ENCODE results near the gene UMOD.

Gene UMOD

DNA sequence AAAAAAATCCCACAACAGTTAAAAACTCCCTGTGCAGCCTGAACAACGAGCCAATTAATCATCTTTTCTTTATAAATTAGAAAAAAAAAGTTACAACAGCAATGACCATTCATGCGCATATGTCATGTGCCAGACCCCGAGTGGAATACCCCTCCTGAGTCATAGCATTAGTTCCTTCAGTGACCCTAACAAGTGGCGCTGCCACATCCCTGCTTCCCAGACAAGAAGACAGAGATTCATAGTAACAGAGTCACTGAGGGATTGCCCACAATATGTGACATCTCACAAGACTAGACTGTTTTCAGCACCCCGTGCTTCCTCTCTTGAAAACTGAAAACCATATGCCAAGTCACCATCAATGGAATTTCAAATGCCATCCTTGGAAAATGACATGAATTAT lies 7.9 kb downstream of the UMOD start:
- Histone ChIP-seq H3K4me1 (ENCODE audit: insufficient read depth, low read length, severe bottlenecking) (no peaks in the 10 kb centered on the region), H3K4me3 (ENCODE audit: low read depth, low read length, poor library complexity, severe bottlenecking) (no peak overlapping the region), H3K79me2 (ENCODE audit: insufficient read depth, low read length) (no peaks in the 10 kb centered on the region), H3K27ac (ENCODE audit: low read depth, low read length, poor library complexity, severe bottlenecking) (no peak overlapping the region), H3F3A (ENCODE audit: insufficient read depth, low read length) (no peaks in the 10 kb centered on the region), H3K27me3 (ENCODE audit: insufficient read depth, low read length) (no peaks in the 10 kb centered on the region), H3K9me2 (ENCODE audit: low read depth, low read length) (no peaks in the 10 kb centered on the region), H3K36me3 (ENCODE audit: insufficient read depth, low read length) (no peaks in the 10 kb centered on the region), H3K9ac (ENCODE audit: low read length) (no peak overlapping the region), H4K20me1 (ENCODE audit: insufficient read depth, low read length) (no peaks in the 10 kb centered on the region), H3K9me3 (ENCODE audit: low read length) (no peaks in the 10 kb centered on the region), H3K4me2 (ENCODE audit: low read length) (no peak overlapping the region), H2AFZ (ENCODE audit: low read length) (no peak overlapping the region)
- TF ChIP-seq CTCF (IDR thresholded peaks at IDR 0.05; ENCODE audit: low read length), result no peak

DNA sequence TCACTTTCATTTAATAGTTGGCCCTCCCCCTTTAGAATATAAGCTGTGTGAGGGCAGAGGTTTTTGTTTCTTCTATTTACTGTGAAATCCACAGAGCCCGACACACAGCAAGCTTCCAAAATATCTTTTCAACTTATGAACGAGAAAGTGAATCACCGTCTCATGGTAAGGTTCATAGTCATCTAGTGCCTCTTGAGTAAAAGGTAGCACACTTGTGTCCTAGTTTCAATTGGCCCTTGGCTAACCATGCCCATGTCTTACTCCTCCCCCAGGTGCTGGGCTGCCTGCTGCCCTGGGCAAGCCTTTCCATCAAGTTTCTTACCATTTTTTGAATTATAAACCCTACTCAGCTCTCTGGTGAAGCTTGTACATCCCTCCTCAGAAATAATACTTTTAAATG lies 12.8 kb downstream of the UMOD start:
- no peaks in the 10 kb centered on the region for H3K36me3 ChIP-seq (ENCODE audit: insufficient read depth, low read length)
- H2AFZ ChIP-seq (ENCODE audit: low read length), result no peak overlapping the region
- H3K9ac ChIP-seq (ENCODE audit: low read length), result no peak overlapping the region
- no peaks in the 10 kb centered on the region for H3F3A ChIP-seq (ENCODE audit: insufficient read depth, low read length)
- no peak overlapping the region for H3K27ac ChIP-seq (ENCODE audit: low read depth, low read length, poor library complexity, severe bottlenecking)
- H3K27me3 ChIP-seq (ENCODE audit: insufficient read depth, low read length), result no peaks in the 10 kb centered on the region
- no peaks in the 10 kb centered on the region for H4K20me1 ChIP-seq (ENCODE audit: insufficient read depth, low read length)
- H3K4me2 ChIP-seq (ENCODE audit: low read length), result no peak overlapping the region
- no peaks in the 10 kb centered on the region for H3K9me3 ChIP-seq (ENCODE audit: low read length)
- H3K79me2 ChIP-seq (ENCODE audit: insufficient read depth, low read length), result no peaks in the 10 kb centered on the region
- H3K4me1 ChIP-seq (ENCODE audit: insufficient read depth, low read length, severe bottlenecking), result no peaks in the 10 kb centered on the region
- no peak for TF ChIP-seq CTCF (IDR thresholded peaks at IDR 0.05; ENCODE audit: low read length)
- no peak for TF ChIP-seq EZH2 (IDR thresholded peaks at IDR 0.05; ENCODE audit: borderline replicate concordance, low read length)
- H3K4me3 ChIP-seq (ENCODE audit: low read depth, low read length, poor library complexity, severe bottlenecking), result no peak overlapping the region
- H3K9me2 ChIP-seq (ENCODE audit: low read depth, low read length), result no peaks in the 10 kb centered on the region

DNA sequence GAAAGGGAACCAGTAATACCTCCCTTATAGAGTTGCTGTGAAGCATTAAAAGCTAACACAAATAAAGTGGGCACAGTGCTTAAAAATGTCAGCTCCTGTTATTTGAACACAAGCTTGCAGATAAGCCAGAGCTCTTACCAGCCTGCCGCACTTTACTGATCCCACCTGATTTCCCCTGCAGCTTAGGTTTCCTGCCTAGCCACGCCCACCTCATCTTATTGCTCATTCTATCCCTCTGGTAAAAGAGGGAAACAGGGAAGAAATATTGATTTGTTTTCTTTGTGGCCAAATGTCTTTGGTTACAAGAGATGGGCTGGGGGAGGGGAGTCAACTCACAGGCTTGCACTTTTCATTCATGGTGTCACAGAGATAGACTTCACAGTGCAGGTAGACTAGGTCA lies 15.6 kb downstream of the UMOD start:
- Histone ChIP-seq H4K20me1 (ENCODE audit: insufficient read depth, low read length) (no peaks in the 10 kb centered on the region), H3K27me3 (ENCODE audit: insufficient read depth, low read length) (no peaks in the 10 kb centered on the region), H3K4me2 (ENCODE audit: low read length) (no peak overlapping the region), H3K4me1 (ENCODE audit: insufficient read depth, low read length, severe bottlenecking) (no peaks in the 10 kb centered on the region), H2AFZ (ENCODE audit: low read length) (no peak overlapping the region), H3K79me2 (ENCODE audit: insufficient read depth, low read length) (no peaks in the 10 kb centered on the region), H3F3A (ENCODE audit: insufficient read depth, low read length) (no peaks in the 10 kb centered on the region), H3K4me3 (ENCODE audit: low read depth, low read length, poor library complexity, severe bottlenecking) (no peak overlapping the region), H3K9me2 (ENCODE audit: low read depth, low read length) (no peaks in the 10 kb centered on the region), H3K9ac (ENCODE audit: low read length) (no peak overlapping the region), H3K27ac (ENCODE audit: low read depth, low read length, poor library complexity, severe bottlenecking) (no peak overlapping the region), H3K36me3 (ENCODE audit: insufficient read depth, low read length) (no peaks in the 10 kb centered on the region), H3K9me3 (ENCODE audit: low read length) (no peaks in the 10 kb centered on the region)
- TF ChIP-seq CTCF (IDR thresholded peaks at IDR 0.05; ENCODE audit: low read length), result no peak
- TF ChIP-seq EZH2 (IDR thresholded peaks at IDR 0.05; ENCODE audit: borderline replicate concordance, low read length), result no peak

Measured in OCI-LY1 (cell line).